Posterior vena cava (tissue), 2 donors: Measurements from ENCODE around the gene NDUFB11. TPM values are rescaled to one million over a fixed set of nuclear protein-coding genes. Genes with fewer than 3 reads are reported as not detected.
A peak's percentile ranks its signal among the peaks of the same experiment; 100 is the strongest.

Source experiments
- DNase-seq: peaks from one replicate; pipeline ENCODE4 v3.0.0-alpha.2; 2020; ENCODE audit warnings: low spot score
- intact Hi-C, 2 donors: fragments of 100-400 bp; cut with DNase I; formaldehyde crosslinking; loops; one replicate each; pipeline versions ENCODE4 v1.14.1 to v1.14.2; 2022 to 2023
- long read RNA-seq, 2 donors: library from polyadenylated mRNA; unstranded; transcript quantifications; one replicate each; pipeline ENCODE4 v2.0.0, GENCODE V29; 2020 to 2021
- total RNA-seq, 2 donors: library from RNA; stranded (reverse); fragmentation: NEBNext Ultra II Directional; extraction: Animal tissue kit (Norgen Biotek cat#: 25700); gene quantifications; one replicate each; pipeline ENCODE4 v1.2.1, GENCODE V29; 2021
- donor health status: DM: yes; HTN: yes; CAD: no.
- donor health status: DM: yes; HTN: yes; CAD: no.

NDUFB11 gene
- total RNA-seq = 10 to 100 TPM; 35.7 to 44.0 TPM
- long read RNA-seq, donor 1, transcript NDUFB11-202 (3 exons, 1,388 nt) = major isoform, 8 of 10 reads
- long read RNA-seq, donor 1, partial matches to known transcripts = 0 of 10 reads
- long read RNA-seq, donor 1, other reads (novel, unspliced or antisense) = 0 of 10 reads
- long read RNA-seq, donor 2, transcript NDUFB11-201 (3 exons, 948 nt) = minor isoform, 6 of 22 reads
- long read RNA-seq, donor 2, transcript NDUFB11-202 (3 exons, 1,388 nt) = major isoform, 15 of 22 reads
- long read RNA-seq, donor 2, partial matches to known transcripts = 1 of 22 reads
- long read RNA-seq, donor 2, other reads (novel, unspliced or antisense) = 0 of 22 reads

- intact Hi-C loops = no loop called here
- DNase-seq = peak; percentile 98
Measured at GRCh38 chrX:47144626-47145394, at the start of gene NDUFB11, which contains the start of gene RBM10. TSS of gene NDUFB11 (minus strand) at chrX:47144702. CDS start at chrX:47144679, 23 bp downstream. TSS of gene RBM10 (plus strand) at chrX:47145221. CDS start at chrX:47147482, 2,261 bp downstream.

- intact Hi-C loops = loop anchor here in 1 of 2 donors (10.0 kb wide), 2 partner anchors 191 to 331 kb away; no protein-coding TSS in a partner anchor
Measured at GRCh38 chrX:47193475-47194193, 49.1 kb upstream of the NDUFB11 start, which contains the start of gene UBA1. TSS of gene UBA1 (plus strand) at chrX:47193829. CDS start at chrX:47198803, 4,974 bp downstream.

GRCh38 chrX:47191806-47192401 is 47.4 kb upstream of the NDUFB11 start:
- intact Hi-C loops = loop anchor here in 1 of 2 donors (10.0 kb wide), 2 partner anchors 193 to 333 kb away; no protein-coding TSS in a partner anchor
- no peak for DNase-seq

More at GRCh38 chrX:47193475-47194193, 49.1 kb upstream of the NDUFB11 start, which contains the start of gene UBA1:
- peak; percentile 99 for DNase-seq

GRCh38 chrX:47191331-47191730 is 46.8 kb upstream of the NDUFB11 start:
- intact Hi-C loops = loop anchor here in 1 of 2 donors (10.0 kb wide), 2 partner anchors 193 to 333 kb away; no protein-coding TSS in a partner anchor
- DNase-seq = no peak

GRCh38 chrX:47190445-47191269 is 46.2 kb upstream of the NDUFB11 start:
- intact Hi-C loops = loop anchor here in 1 of 2 donors (10.0 kb wide), 2 partner anchors 194 to 334 kb away; no protein-coding TSS in a partner anchor

GRCh38 chrX:47189906-47190305 is 45.4 kb upstream of the NDUFB11 start:
- intact Hi-C loops = loop anchor here in 1 of 2 donors (10.0 kb wide), 2 partner anchors 195 to 335 kb away; no protein-coding TSS in a partner anchor
- no peak for DNase-seq

More at GRCh38 chrX:47190445-47191269, 46.2 kb upstream of the NDUFB11 start:
- DNase-seq = peak; percentile 94

- peak; percentile 63 for DNase-seq
- intact Hi-C loops = no loop called here
Measured at GRCh38 chrX:47187106-47187677, 42.7 kb upstream of the NDUFB11 start.

- DNase-seq = no peak
- intact Hi-C loops = no loop called here
Measured at GRCh38 chrX:47186096-47186740, 41.7 kb upstream of the NDUFB11 start.

- intact Hi-C loops = no loop called here
- DNase-seq = peak; percentile 57
Measured at GRCh38 chrX:47185241-47185640, 40.7 kb upstream of the NDUFB11 start.

- peak; percentile 50 for DNase-seq
- intact Hi-C loops = no loop called here
Measured at GRCh38 chrX:47184486-47184885, 40.0 kb upstream of the NDUFB11 start.

GRCh38 chrX:47182106-47182700 is 37.7 kb upstream of the NDUFB11 start:
- intact Hi-C loops = no loop called here
- DNase-seq = peak; percentile 69

- DNase-seq = peak; percentile 77
- intact Hi-C loops = no loop called here
Measured at GRCh38 chrX:47181301-47181700, 36.8 kb upstream of the NDUFB11 start.

GRCh38 chrX:47180346-47180745 is 35.8 kb upstream of the NDUFB11 start:
- intact Hi-C loops = no loop called here
- peak; percentile 26 for DNase-seq

GRCh38 chrX:47179928-47180255 is 35.4 kb upstream of the NDUFB11 start:
- intact Hi-C loops = no loop called here
- DNase-seq = peak; percentile 72

- peak; percentile 89 for DNase-seq
- intact Hi-C loops = no loop called here
Measured at GRCh38 chrX:47179221-47179927, 34.9 kb upstream of the NDUFB11 start.

GRCh38 chrX:47178337-47178736 is 33.8 kb upstream of the NDUFB11 start:
- intact Hi-C loops = no loop called here
- peak; percentile 12 for DNase-seq
